Ramos (cell line): ENCODE measurements around the gene SUSD3.
"Not testable (repeated sequence)": the region's sequence is repeated elsewhere in the genome, so short reads cannot be mapped to it uniquely, and the experiment has no call there.

ENCODE experiments used
- in situ Hi-C: fragments of 300-500 bp; cut with MboI; formaldehyde crosslinking; loops from one replicate; pipeline ENCODE4 v1.14.3; 2022; ENCODE audit warnings: low sequenced_read_pairs; ENCODE audit not compliant: unreplicated experiment

The SUSD3 gene

GRCh38 chr9:93058355-93059010 lies at the start of gene SUSD3:
TSS of gene SUSD3 (plus strand) at chr9:93058701. CDS start at chr9:93058743, 42 bp downstream.
- in situ Hi-C loops, result no loop called here

GRCh38 chr9:93009337-93010015 lies 49.0 kb upstream of the SUSD3 start:
- in situ Hi-C loops, result no loop called here

GRCh38 chr9:93010056-93010455 lies 48.4 kb upstream of the SUSD3 start:
- in situ Hi-C loops, result no loop called here

DNA sequence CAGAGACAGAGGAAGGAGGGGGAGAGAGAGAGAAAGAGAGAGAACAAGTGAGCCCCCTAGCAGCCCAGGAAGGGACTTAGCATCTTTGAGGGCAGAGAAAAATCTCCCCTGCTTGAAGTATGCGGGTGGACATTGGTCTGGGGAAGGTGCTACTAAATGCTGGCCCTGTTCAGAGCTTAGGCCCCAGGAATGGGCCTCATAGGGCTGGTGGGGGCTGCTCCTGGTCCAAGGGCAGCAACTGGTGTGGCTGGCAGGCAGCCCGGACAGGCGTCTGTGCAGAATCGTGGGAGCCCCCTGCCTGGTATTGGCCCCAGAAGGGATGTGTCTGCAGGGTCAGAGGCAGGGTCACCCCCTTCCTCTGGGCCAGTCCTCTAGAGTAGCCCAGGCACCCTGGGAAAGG lies 47.8 kb upstream of the SUSD3 start:
- in situ Hi-C loops, result no loop called here

GRCh38 chr9:93011114-93011513 lies 47.4 kb upstream of the SUSD3 start:
- in situ Hi-C loops, result no loop called here

DNA sequence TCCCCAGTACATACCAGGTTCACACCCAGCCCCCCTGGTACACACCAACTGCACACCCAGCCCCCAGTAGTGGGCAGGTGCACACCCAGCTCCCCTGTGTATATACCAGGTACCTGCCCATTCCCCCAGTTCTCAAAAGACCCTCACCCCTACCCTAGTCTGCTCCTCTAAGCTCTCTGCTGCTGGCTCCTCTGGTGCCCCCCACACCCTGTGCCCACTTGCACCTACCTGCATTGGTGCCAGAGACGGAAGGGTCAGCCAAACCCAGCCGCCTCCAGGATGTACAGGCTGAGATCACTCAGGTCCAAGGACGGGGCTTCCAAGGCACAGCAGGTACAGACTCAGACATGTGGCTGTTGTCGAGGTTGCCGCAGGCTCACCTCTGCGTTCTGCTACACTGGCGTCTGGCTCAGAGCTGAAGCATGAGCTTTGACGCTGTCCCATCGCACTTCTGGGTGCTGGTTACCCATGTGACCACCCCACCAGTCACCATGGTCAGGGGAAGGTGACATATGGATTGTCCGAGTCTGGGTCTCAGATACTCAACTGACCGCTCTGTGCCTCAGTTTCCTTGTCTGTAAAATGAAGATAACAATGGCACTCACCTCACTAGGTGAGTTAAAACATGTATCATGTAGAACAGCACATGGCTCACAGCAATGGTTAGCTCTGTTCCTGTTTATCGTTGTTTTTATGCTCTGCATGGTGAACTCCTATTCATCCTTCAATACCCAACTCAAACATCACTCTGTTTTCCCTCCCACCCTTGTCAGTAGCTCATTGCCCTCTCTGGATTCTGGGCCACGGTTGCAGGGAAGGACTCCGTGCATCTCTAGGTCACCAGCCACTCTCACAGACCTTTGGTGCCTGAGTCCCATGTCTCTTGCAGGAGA lies 45.3 kb upstream of the SUSD3 start:
- in situ Hi-C loops, result no loop called here

DNA sequence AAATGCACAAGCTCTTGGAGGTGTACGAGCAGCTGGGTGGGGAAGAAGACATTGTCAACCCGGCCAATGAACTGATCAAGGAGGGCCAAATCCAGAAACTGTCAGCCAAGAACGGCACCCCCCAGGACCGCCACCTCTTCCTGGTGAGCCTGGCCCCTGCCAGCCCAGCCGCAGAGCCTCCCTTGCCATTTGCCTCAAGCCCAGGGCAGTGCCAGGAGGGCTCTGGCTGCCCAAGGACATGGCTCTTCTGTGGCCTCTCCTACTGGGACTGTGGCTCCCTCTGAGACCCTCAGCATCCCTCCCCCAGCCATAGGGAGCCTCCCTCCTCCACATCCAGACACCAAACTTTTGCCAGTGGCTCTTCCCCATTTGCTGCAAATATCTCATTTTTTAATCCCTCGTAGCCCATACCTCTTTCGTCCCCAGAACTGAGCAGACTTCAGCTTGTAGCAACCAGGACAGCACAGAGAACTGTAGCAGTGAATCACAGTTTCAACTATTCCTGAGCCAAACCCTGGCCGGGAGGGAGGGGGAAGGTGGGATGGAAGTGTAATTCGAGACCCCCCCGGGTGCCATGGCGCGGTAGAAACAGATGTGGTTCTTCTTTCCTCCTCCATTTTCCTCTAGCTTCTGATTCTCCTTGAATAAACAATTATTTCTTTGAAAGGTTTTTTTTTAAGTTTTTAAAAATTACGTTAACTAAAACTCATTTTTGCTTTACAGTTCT lies 44.5 kb upstream of the SUSD3 start:
- in situ Hi-C loops, result no loop called here

DNA sequence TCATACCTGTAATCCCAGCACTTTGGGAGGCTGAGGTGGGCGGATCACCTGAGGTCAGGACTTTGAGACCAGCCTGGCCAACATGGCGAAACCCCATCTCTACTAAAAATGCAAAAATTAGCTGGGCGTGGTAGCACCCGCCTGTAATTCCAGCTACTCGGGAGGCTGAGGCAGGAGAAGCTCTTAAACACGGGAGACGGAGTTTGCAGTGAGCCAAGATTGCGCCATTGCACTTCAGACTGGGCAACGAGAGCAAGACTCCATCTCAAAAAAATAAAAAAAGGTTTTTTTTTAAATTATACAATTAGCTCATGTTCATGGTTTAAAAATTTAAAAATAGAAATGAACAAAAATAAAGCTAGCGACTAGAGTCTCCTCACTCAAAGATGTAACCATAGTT lies 43.3 kb upstream of the SUSD3 start:
- in situ Hi-C loops, result not testable (repeated sequence)

GRCh38 chr9:93017621-93018020 lies 40.9 kb upstream of the SUSD3 start:
- in situ Hi-C loops, result no loop called here

DNA sequence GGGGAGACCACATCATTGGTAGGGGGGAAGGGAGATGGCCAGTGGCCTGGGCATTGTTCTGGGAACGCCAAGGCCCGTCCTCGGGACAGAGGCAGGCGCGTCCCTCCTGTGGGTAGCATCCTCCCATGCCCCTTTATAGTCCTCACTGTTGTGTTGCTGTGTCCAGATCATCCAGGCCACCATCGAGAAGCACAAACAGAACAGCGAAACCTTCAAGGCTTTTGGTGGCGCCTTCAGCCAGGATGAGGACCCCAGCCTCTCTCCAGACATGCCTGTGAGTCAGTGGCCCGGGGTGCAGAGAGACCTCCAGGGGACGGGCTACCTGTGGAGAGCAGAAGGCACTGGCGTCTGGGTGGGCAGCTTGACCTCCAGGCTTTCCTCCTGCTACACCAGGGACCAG lies 38.4 kb upstream of the SUSD3 start:
- in situ Hi-C loops, result no loop called here

GRCh38 chr9:93020771-93021670 lies 37.5 kb upstream of the SUSD3 start:
- in situ Hi-C loops, result no loop called here

- in situ Hi-C loops, result no loop called here
Measured at GRCh38 chr9:93022066-93022465, 36.4 kb upstream of the SUSD3 start.

- in situ Hi-C loops, result no loop called here
Measured at GRCh38 chr9:93022721-93023520, 35.6 kb upstream of the SUSD3 start.

GRCh38 chr9:93023521-93023815 lies 35.0 kb upstream of the SUSD3 start:
- in situ Hi-C loops, result no loop called here

- in situ Hi-C loops, result no loop called here
Measured at GRCh38 chr9:93024646-93024910, 33.9 kb upstream of the SUSD3 start.

DNA sequence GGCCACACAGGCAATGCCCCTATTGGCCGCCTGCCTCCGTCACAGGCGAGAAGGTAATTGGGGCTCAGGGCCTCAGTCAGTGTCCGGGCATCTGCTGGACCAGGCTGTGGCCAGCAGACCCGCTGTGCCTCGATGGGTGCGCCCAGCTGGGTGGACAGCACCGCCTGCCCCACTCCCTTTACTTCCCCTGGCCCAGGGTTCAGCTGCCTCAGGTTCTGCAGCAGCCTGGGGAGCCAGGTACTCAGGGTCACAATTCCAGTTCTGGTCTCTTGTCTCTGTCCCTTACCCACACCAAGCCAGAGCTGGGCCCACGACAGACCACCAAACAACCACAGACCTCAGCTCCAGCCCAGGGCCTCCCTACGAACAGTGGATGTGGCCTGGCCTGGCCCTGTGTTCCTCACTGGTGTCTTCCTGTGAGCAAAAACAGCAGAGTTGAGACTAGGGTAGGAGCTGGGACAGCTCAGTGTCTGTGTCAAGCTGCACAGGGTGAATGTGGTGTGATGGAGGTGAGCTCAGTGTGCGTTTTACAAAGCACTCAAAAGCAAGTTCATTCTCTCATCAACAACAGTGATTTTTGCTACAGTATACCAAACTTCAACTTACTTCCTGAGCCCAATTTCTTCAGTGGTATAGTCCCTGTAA lies 33.4 kb upstream of the SUSD3 start:
- in situ Hi-C loops, result no loop called here

- in situ Hi-C loops, result no loop called here
Measured at GRCh38 chr9:93025736-93026135, 32.8 kb upstream of the SUSD3 start.

GRCh38 chr9:93026640-93027039 lies 31.9 kb upstream of the SUSD3 start:
- in situ Hi-C loops, result no loop called here

DNA sequence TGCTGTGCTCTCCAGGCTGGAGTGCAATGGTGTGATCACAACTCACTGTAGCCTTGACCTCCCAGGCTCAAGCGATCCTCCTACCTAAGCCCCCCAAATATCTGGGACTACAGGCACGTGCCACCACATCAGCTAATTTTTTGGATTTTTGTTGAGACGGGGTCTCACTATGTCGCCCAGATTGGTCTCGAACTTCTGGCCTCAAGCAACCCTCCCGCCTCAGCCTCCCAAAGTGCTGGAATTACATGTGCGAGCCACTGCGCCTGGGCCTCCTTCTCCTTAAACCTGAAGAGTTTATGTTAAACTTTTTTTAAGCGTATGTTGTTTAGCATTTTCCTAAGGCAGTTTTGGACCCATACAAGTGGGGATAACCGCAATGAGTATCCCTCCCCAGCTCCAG lies 30.8 kb upstream of the SUSD3 start:
- in situ Hi-C loops, result no loop called here
